Ishikawa (cell line): ENCODE data around the gene TNFRSF12A.

ENCODE experiments used
- CEBPB ChIP-seq: IDR thresholded peaks from 2 replicates; pipeline ENCODE4 v1.6.1; 2012
- CREB1 ChIP-seq: IDR thresholded peaks from 2 replicates; pipeline ENCODE4 v1.6.1; 2012; ENCODE audit warnings: low read depth
- EGR1 ChIP-seq: IDR thresholded peaks from 2 replicates; pipeline ENCODE4 v1.6.1; 2012
- EP300 ChIP-seq: IDR thresholded peaks from 2 replicates; pipeline ENCODE4 v1.6.1; 2012; ENCODE audit warnings: borderline replicate concordance
- FOXM1 ChIP-seq: IDR thresholded peaks from 2 replicates; pipeline ENCODE4 v1.6.1; 2012; ENCODE audit warnings: low read depth, borderline replicate concordance
- NFIC ChIP-seq: IDR thresholded peaks from 2 replicates; pipeline ENCODE4 v1.6.1; 2012
- RAD21 ChIP-seq: IDR thresholded peaks from 2 replicates; pipeline ENCODE4 v1.6.1; 2012; ENCODE audit warnings: low read depth
- TAF1 ChIP-seq: IDR thresholded peaks from 2 replicates; pipeline ENCODE4 v1.6.1; 2012; ENCODE audit warnings: low read depth, mild to moderate bottlenecking
- TCF12 ChIP-seq: IDR thresholded peaks from 2 replicates; pipeline ENCODE4 v1.6.1; 2012; ENCODE audit warnings: low read depth
- TEAD4 ChIP-seq: IDR thresholded peaks from 2 replicates; pipeline ENCODE4 v1.6.1; 2012
- YY1 ChIP-seq: IDR thresholded peaks from 2 replicates; pipeline ENCODE4 v1.6.1; 2012; ENCODE audit warnings: low read depth
- ZBTB7A ChIP-seq: IDR thresholded peaks from 2 replicates; pipeline ENCODE4 v1.6.1; 2012; ENCODE audit warnings: low read depth
- TF ChIP-seq, protein P1 (sequence below): IDR thresholded peaks from 2 replicates; pipeline ENCODE4 v1.6.1; 2012
- TF ChIP-seq, protein P2 (sequence below): IDR thresholded peaks from 2 replicates; pipeline ENCODE4 v1.6.1; 2012; ENCODE audit warnings: low read depth, mild to moderate bottlenecking
- TF ChIP-seq, protein P3 (sequence below): IDR thresholded peaks from 2 replicates; pipeline ENCODE4 v1.6.1; 2012

Gene TNFRSF12A

GRCh38 chr16:3050487-3050886 is 30.3 kb downstream of the TNFRSF12A start:
- TF ChIP-seq ZBTB7A (no peak), EGR1 (no peak), CREB1 (no peak), YY1 (no peak), RAD21 (no peak), CEBPB (no peak), TCF12 (no peak), NFIC (no peak), EP300 (no peak), TEAD4 (no peak), TAF1 (no peak), FOXM1 (no peak)
- TF ChIP-seq, protein P1, sequence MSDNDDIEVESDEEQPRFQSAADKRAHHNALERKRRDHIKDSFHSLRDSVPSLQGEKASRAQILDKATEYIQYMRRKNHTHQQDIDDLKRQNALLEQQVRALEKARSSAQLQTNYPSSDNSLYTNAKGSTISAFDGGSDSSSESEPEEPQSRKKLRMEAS: no peak
- TF ChIP-seq, protein P2, sequence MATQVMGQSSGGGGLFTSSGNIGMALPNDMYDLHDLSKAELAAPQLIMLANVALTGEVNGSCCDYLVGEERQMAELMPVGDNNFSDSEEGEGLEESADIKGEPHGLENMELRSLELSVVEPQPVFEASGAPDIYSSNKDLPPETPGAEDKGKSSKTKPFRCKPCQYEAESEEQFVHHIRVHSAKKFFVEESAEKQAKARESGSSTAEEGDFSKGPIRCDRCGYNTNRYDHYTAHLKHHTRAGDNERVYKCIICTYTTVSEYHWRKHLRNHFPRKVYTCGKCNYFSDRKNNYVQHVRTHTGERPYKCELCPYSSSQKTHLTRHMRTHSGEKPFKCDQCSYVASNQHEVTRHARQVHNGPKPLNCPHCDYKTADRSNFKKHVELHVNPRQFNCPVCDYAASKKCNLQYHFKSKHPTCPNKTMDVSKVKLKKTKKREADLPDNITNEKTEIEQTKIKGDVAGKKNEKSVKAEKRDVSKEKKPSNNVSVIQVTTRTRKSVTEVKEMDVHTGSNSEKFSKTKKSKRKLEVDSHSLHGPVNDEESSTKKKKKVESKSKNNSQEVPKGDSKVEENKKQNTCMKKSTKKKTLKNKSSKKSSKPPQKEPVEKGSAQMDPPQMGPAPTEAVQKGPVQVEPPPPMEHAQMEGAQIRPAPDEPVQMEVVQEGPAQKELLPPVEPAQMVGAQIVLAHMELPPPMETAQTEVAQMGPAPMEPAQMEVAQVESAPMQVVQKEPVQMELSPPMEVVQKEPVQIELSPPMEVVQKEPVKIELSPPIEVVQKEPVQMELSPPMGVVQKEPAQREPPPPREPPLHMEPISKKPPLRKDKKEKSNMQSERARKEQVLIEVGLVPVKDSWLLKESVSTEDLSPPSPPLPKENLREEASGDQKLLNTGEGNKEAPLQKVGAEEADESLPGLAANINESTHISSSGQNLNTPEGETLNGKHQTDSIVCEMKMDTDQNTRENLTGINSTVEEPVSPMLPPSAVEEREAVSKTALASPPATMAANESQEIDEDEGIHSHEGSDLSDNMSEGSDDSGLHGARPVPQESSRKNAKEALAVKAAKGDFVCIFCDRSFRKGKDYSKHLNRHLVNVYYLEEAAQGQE: no peak
- TF ChIP-seq, protein P3, sequence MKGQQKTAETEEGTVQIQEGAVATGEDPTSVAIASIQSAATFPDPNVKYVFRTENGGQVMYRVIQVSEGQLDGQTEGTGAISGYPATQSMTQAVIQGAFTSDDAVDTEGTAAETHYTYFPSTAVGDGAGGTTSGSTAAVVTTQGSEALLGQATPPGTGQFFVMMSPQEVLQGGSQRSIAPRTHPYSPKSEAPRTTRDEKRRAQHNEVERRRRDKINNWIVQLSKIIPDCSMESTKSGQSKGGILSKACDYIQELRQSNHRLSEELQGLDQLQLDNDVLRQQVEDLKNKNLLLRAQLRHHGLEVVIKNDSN: no peak

DNA sequence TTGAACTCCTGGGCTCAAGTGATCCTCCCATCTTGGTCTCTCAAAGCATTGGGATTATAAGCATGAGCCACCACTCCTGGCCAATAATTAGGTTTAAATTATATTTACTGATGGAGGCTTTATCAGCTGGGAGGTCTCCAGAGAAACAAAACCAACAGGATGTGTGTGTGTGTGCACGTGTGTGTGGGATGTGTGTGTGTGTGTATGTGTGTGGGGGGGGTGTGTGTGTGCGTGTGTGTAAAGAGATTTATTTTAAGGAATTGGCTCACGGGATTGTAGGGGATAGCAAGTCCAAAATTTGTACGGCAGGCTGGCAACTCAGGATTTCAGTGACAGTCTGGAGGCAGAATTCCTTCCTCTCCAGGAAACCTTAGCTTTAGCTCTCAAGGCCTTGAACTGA is 30.8 kb downstream of the TNFRSF12A start:
- TF ChIP-seq, protein P3: no peak
- TF ChIP-seq, protein P2: no peak

DNA sequence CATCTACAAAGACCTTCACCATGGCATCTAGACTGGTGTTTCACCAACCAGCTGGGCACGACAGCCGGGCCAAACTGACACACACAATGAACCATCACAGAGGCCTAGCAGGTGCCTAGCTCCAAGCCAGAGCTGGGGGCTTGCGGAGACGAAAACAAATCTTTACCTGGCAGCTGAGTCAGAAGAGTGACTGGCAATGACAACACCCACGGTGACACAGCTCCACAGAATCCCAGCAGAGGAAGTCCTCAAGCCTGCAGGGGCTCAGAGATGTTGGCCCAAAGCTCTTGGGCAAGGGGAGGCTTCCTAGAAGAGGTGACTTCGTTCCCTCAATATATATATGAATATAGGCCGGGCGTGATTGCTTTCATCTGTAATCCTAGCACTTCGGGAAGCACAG is 31.3 kb downstream of the TNFRSF12A start:
- no peak for TF ChIP-seq ZBTB7A
- no peak for TF ChIP-seq FOXM1
- no peak for TF ChIP-seq TCF12
- TF ChIP-seq EP300: no peak
- TF ChIP-seq YY1: no peak
- TF ChIP-seq, protein P3: no peak
- TF ChIP-seq NFIC: no peak
- TF ChIP-seq RAD21: no peak
- TF ChIP-seq TEAD4: no peak
- TF ChIP-seq TAF1: no peak
- TF ChIP-seq, protein P1: no peak
- TF ChIP-seq CREB1: no peak
- no peak for TF ChIP-seq EGR1
- no peak for TF ChIP-seq CEBPB
- TF ChIP-seq, protein P2: no peak

DNA sequence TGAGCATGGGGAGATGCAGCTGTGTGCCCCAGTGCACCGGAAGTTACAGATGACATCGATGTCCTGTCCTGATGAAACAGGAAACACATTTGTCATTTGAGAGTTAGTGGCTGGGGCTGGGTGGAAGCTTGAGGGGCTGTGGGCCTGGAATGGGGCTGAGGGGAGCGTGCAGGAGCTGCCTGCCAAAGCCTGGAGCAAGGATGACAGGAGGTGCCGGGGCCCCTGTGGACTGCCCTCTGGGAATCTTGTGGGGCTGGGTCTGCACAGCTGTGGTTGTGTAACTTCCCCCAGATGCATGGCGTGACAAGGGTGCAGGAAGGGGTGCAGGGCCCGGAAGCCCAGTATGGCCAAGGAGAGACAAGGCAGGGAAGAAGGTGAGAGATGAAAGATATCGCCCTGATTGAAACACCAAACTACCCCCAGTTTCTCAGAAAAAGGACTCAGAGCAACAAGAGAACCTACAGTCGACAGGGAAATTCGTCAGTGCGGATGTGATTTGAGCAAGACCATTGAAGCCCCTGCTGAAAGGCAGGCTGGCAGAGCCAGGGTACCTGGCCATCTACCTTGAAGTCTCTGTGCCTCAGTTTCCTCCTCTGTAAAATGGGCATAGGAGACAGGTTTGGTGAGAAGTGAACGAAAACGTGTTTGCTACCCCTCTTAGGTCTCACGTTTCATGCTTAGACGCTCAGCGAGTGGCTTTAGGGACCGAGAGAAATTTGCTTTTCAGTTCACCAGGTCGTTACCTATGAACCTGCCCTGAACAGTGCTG is 35.0 kb downstream of the TNFRSF12A start:
- TF ChIP-seq NFIC (no peak), TAF1 (no peak)
- TF ChIP-seq, protein P1: no peak
